IMR-90 (cell line): Measurements from ENCODE around the gene PGGT1B.

Experiments used
- MAFK ChIP-seq: IDR thresholded peaks from 2 replicates; pipeline ENCODE4 v1.6.1; 2012; ENCODE audit warnings: low read depth, low read length, improper control_type of control experiment
- POLR2A ChIP-seq: IDR thresholded peaks from 2 replicates; pipeline ENCODE4 v1.6.1; 2012; ENCODE audit warnings: mild to moderate bottlenecking, low read depth, low read length
- RAD21 ChIP-seq: IDR thresholded peaks from 2 replicates; pipeline ENCODE4 v1.6.1; 2012; ENCODE audit warnings: low read length, improper control_type of control experiment
- TF ChIP-seq, protein P1 (sequence below): conservative IDR thresholded peaks from 2 replicates; pipeline ENCODE4 v1.5.1; 2012; ENCODE audit warnings: mild to moderate bottlenecking, low read depth, low read length, improper control_type of control experiment

DNA sequence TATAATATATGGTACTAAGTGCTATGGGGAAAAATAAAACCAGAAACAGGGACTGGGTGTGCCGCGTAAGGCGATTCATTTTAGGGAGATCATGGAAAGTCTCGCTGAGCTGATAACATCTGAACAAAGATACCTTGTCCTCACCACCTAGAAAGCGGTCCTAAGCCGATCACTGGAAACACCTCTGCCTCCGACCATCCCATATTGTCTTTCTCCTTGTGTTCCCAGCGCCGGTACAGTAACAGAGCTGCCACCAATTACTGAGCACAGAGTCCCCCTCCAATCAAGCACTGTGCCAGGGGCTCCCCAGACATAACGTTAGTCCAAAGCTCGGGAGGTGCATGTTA, 33.1 kb upstream of the PGGT1B start:
- TF ChIP-seq, protein P1, sequence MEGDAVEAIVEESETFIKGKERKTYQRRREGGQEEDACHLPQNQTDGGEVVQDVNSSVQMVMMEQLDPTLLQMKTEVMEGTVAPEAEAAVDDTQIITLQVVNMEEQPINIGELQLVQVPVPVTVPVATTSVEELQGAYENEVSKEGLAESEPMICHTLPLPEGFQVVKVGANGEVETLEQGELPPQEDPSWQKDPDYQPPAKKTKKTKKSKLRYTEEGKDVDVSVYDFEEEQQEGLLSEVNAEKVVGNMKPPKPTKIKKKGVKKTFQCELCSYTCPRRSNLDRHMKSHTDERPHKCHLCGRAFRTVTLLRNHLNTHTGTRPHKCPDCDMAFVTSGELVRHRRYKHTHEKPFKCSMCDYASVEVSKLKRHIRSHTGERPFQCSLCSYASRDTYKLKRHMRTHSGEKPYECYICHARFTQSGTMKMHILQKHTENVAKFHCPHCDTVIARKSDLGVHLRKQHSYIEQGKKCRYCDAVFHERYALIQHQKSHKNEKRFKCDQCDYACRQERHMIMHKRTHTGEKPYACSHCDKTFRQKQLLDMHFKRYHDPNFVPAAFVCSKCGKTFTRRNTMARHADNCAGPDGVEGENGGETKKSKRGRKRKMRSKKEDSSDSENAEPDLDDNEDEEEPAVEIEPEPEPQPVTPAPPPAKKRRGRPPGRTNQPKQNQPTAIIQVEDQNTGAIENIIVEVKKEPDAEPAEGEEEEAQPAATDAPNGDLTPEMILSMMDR, result no peak
- TF ChIP-seq POLR2A, result no peak
- no peak for TF ChIP-seq MAFK
- TF ChIP-seq RAD21, result no peak
